CD4-positive, alpha-beta T cell treated with Interleukin-4 for 1 hour (primary cell): ENCODE measurements around the gene NRTN.

ENCODE experiments used
- DNase-seq, 2 donors: peaks; one replicate each; pipeline ENCODE4 v3.0.0-alpha.2; 2020 to 2022

Gene NRTN

DNA sequence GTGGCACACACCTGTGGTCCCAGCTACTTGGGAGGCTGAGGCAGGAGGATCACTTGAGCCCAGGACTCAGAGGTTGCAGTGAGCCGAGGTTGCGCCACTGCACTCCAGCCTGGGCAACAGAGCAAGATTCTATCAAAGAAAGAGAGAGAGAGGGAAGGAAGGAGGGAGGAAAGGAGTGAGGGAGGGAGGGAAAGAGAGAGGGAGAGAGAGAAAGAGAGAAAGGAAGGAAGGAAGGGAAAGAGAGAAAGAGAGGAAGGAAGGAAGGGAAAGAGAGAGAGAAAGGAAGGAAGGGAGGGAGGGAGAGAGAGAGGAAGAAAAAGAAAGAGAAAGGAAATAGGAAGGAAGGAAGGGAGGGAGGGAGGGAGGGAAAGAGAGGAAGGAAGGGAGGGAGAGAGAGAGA lies 12.4 kb downstream of the NRTN start:
- no peak for DNase-seq

DNA sequence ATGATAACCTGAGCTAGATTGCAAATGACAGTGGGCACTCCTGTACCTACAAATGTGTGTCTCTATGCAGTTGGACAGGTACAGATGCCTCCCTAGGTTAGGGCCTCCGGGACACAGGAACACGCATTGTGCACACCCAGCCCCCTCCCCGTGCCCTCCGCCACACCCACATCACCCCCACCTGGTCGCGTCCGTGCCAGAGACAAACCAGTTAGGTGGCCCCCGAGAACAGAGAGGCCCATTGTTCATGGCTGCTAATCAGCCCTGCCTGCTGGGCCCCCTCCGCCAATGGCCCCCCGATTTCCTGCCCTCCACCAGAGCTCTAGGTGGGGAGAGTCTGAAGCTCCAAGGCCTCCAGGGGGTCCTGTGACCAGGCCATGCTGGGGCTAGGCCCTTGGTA lies 13.7 kb downstream of the NRTN start:
- no peak for DNase-seq

DNA sequence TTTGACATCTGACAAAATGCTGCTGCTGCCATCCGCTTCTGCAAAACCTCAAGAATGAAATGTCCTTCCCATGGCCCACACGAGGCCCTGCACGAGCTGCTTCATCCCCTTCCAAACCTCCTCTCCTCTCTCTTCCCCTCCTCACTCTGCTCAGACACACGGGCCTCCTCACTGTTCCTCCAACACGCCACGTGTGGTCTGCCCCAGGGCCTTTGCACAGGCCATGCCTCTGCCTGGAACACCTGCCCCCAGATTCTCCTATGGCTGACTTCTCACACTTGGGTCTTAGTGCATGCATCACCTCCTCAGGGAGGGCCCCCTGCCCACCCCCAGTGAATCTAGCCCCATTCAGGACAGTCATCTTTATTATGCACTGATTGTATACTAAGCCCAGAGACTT lies 15.9 kb downstream of the NRTN start:
- no peak for DNase-seq

DNA sequence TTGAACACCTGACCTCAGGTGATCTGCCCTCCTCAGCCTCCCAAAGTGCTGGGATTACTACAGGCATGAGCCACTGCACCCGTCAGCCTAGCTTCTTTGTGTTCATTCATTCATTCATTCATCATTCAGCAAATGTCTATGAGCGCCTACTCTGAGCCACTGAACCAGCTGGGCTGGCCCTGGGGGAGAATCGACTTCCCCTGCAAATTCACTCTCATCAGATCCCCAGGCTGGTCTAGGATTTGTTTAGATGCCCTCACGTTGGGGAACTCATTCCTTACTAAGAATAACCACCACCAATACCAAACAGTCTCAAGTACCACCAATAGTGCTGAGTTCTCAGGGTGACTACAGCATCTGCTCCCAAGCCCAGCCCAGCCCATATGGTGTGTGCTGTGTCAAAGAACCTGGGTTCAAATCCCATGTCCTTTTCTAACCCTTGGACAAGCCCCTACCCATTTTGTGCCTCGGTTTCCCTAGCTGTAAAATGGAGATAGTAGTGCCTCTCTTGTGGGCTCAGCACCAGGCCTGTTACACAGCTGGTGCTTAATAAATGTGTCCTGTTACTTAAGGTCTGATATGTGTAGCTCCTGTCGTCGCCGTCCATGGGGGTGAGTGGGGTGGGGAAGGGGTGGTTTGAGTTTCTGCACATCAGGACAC lies 16.8 kb downstream of the NRTN start:
- DNase-seq = no peak

DNA sequence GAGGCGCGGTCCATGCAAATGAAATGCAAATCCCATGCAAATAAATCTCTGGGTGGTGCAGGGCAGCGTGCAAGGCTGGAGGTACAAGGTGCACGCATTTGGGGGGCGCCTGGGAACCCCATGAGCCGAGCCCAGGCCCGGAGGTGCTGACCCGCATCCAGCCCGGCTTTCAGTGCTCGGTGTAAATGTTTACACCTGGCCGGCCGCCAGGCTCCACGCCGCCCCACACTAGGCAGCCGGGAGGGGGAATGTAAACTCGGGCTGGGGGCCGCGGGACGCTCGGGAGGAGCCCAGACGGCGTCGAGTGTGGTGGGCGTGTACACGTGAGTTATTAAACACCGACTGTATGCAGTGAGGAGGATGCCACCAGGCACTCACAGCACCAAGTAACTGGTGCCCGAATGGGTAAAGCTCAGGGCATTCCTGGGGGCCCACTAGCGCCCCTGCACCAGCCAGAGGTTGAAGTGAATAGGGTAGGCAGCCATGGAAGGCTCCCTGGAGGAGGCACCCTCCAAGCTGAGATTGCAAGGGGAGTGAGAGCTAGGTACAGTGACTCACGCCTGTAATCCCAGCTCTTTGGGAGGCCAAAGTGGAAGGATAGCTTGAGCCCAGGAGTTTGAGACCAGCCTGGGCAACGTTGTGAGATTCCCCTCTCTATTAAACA lies 17.4 kb downstream of the NRTN start:
- DNase-seq = no peak

DNA sequence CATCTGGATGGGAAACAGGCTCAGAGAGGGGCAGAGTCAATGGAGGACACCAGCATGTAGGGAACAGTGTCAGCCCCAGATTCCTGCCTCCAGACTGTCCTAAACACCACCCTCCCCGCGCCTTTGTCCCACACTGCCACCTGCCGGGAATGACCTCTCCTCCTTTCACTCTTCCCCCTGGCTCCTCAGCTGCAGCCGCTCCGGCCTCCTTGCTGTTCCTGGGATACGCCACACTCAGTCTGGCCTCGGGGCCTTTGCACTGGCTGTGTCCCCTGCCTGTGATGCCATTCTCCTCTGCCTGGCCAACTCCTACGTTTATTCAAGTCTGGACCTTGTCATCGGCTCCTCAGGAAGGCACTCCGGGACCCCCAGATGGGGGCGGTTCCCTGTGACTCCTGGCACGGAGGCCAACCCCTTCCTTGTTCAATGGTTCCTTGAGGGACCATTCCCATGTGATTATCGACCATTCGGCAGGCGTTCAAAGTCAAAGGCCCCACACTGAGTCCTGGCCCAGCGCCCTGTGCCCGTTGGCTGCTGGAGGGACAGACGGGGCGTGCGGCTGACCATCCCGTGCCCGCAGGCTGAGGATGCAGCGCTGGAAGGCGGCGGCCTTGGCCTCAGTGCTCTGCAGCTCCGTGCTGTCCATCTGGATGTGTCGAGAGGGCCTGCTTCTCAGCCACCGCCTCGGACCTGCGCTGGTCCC lies 18.9 kb downstream of the NRTN start:
- DNase-seq = no peak

DNA sequence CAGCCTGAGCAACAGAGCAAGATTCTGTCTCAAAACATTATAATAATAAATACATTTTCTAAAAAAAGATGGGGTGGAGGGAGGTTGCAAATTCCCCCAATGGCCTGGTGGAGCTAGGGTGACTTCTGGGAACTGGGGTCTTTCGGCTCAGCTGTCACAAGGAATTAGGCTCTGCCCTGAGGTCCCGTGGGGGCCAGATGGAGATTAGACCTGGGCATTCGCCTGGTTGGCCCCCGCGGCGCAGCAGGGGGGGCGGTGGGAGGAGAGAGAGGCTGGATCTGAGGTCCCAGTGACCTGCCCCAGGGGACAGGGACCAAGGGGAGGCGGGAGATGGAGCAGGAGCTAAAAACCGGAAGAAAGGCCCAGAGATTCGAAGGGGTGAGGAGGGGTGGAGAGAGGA lies 19.9 kb downstream of the NRTN start:
- no peak for DNase-seq

DNA sequence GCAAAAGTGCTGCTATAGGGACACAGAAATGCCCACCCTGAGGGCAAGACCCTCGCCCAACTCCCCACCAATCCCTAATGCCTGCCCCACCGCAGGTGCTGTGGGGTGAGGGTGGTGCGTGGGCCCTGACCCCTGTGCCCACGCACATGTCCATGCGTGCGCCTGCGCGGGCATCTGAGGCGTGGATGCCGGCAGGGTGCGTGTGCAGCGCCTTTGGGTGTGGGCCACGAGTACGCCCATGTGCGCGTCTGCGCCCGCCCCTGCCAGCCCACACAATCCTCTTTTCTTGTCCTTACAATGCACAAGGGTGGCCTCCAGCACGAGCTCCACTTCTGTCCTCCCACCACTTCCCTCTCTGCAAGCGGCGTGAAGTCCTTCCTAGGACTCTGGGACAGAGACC lies 20.3 kb downstream of the NRTN start:
- no peak for DNase-seq

DNA sequence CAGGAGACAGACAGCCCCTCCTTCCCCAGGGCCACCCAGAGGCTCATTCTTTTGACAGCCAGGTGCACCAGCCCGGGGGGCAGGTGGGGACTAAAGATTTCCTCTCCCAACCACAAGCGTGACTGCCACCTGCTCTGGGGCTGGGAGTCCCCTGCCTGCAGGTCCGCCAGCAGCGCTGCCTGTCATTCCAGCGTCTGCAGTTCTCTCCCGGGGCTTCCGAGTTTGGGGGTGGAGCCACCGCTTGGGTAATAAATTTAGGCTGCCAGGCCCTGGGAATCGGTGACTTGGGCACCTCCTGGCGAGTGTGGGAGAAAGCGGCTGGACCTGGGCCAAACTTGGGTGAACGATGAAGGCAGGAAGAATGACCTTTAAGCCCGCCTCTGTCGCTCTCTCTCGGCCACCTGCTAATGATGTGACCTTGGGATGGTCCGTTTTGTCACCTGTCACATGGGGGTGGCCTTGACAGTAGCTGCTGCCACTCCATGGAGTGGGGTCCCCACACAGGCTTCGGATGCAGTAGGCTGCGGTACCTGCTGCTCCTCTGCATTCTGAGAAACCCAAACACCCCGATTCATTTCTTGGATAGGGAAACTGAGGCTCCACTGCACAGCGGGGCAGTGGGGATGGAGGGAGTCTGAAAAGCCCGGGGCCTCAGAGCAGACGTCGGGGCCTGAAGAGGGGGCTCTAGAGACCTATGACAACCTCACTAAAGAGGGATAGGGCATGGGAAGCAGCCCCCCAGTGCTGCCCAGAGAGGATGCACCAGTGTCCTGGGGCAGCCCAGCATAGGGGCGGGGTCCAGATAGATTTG lies 21.9 kb downstream of the NRTN start:
- DNase-seq = peak; percentile 25 to 29

DNA sequence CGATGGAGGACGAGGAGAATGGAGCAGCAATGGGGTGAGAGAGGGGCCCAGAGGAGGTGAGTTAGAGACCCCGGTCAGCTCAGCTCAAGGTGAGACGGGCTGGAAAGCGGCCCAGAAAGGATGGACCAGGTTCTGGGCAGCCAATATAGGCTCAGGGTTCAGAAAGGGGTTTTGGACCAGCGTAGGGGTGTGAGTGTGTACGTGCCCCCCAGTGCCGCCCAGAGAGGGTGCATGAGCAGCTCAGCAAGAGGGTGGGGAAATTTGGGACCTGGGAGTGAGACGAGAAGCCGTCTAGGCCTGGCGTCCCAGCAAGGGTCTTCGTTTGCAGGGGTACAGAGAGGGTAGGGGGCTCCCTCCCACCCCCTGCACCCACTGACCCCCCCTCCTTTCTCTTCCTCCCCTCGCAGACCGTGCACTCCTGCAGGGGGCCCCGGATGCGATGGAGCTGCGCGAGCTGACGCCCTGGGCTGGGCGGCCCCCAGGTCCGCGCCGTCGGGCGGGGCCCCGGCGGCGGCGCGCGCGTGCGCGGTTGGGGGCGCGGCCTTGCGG lies 22.5 kb downstream of the NRTN start:
- DNase-seq = no peak

DNA sequence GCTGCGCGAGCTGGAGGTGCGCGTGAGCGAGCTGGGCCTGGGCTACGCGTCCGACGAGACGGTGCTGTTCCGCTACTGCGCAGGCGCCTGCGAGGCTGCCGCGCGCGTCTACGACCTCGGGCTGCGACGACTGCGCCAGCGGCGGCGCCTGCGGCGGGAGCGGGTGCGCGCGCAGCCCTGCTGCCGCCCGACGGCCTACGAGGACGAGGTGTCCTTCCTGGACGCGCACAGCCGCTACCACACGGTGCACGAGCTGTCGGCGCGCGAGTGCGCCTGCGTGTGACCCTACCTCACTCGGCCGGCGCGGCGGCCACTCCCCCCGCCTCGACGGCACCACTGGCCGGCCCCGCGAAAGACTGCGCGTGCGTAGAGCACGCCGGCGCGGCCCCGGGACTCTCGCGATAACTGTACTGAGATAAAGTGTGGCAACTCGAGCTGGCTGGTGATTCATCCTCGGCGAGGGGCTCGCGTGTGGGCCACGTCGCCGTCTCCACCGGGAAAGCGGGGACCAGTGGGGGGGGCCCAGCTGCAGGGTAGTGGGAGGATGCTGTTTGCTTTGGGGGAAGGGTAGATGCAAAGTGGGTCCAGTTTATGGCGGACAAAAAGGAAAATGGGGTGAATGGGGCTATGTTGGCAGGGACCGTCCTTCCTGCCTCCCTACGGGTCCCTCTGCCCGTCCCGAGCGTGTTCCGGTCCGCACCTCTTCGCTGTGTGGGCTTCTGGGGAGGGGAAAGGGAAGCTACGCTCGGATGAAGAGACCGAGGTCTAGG lies 23.2 kb downstream of the NRTN start:
- peak; percentile 93 to 94 for DNase-seq

DNA sequence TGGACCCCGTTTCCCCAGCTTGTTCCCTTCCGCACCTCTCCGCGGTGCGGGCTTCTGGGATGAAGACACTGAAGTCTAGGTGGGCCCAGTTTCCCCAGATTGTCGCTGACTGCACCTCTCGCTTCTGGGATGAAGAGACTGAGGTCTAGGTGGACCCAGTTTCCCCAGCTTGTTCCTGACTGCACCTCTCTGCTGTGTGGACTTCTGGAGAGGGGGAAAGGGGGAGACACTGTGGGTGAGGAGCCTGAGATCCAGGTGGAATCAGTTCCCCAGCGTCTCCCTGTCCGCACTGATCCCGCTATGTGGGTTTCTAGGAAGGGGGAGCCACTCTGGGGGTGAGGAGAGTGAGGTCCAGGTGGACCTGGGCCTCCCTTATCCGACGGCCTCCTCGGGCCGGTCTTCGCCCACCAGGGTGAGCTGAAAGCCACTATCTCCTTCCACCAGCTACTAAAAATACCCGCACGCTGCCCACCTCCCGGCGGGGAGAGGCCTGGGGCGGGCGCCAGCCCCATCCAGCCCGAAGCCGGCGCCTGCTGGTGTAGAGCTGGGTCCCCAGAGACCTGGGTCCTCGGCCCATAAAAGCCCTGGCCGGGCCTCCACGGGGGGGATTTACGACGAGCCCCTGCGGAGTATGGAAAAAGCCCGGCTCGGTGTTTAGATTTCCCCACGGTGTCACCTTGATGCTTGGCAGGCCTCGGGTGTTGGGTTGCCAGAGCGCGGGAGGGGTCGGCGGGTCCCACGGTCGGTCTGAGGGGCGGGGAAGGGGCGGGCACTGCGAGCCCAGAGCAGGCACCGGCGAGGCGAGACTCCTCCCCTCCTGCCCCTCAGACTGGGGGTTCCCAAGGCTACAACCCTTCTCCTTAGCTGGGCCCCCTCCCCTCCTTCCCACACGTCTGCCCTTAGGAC lies 24.0 kb downstream of the NRTN start:
- DNase-seq = peak in 1 of 2 donors; percentile 13

DNA sequence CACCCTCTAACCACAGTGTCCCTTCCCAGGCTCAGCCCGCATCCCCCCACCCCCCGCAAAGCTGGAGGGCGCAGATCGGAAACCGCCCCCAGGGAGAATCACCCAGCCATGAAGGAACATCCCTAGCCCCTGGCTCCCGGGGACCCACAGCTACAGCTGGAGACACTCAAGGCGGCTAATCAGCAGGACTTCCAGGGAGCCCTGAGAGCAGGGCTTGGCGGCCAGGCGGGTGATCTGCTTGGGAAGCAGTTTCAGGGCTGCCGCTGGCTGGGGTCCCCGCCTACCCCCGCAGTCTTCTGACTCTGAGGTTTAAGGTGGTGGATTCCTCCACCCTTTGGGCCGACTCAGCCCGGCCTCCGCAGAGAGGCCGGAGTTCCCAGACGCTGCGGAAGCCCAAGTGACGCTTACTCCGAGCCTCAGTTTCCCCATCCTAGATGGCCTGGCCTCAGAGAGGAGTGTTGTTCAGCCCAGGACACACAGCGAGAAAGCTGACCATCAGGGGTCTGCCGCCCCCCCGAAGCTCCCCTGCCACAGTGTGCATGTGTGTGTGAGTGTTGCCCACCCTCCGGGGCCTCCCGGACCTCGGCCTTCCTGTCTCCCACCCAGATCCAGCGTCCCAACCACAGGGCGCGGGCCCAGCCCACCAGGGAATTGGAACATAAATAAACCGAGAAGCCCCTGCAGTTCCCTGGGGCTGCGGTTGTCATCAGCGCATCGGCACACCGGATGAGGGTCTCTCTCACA lies 24.9 kb downstream of the NRTN start:
- DNase-seq = no peak

DNA sequence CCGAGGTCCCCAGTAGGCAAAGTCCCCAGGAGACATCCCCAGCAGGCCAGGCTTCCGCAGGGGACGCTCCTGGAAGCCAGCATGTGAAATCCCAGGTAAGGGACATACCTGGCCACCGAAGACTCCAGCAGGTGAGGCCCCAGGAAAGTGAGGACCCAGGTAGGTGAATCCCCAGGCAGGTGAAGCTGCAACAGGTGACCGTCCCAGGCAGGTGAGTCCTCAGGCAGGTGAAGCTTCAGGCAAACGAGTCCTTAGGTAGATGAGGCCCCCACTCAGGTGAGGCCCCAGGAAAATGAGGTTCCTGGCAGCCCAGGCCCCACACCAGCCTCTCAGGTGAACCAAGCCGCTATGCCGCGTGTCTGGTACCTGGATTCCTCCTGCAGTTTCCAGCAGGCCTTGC lies 26.3 kb downstream of the NRTN start:
- DNase-seq = no peak

DNA sequence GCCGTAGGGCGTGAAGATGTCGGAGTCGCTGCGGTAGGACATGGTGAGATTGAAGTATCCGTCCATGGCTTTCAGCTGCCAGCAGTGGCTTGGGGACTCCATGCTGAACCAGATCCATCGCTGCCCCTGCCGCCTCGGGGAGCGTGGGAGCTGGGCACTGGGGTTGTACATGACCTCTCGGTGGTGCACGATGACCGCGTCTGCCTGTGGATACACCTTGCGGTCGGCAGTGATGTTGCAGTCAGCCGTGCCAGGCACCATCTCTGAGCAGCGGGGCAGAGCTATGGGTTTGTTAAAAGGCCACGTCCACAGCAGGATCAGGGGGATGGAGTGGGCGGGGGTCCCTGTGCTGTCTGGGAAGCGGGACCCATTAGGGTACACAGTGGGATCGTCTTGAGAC lies 27.2 kb downstream of the NRTN start:
- DNase-seq = no peak

DNA sequence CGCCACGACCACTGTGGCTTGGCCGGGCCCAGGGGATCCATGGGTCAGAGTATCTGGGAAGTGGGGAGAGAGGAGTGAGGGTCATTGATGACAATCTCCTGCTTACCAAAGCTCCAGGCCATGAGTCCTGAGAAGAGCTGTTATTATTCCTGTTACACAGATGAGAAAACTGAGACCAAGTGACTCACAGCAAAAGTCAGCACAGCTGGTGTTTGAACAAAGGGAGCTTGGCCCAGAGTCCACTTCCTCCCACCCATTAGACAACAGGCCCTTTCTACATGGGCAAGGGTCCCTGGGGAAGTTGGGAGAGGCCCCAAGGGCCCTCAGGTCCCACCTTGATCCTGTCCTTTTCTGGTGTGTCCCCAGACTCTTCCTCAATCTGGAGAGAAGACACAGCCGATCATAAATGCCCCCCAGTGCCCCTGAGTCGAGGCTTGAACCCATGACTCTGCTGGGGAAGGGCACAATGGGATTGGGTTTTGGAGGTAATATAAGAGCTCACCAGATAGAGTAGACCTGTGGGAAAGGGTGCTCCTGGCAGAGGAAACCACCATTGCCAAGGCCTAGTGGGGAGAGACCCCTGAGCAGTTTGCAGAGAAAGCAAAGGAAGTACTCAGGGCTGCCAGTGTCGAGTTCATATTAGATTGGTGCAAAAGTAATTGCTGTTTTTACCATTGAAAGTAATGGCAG lies 27.8 kb downstream of the NRTN start:
- no peak for DNase-seq

DNA sequence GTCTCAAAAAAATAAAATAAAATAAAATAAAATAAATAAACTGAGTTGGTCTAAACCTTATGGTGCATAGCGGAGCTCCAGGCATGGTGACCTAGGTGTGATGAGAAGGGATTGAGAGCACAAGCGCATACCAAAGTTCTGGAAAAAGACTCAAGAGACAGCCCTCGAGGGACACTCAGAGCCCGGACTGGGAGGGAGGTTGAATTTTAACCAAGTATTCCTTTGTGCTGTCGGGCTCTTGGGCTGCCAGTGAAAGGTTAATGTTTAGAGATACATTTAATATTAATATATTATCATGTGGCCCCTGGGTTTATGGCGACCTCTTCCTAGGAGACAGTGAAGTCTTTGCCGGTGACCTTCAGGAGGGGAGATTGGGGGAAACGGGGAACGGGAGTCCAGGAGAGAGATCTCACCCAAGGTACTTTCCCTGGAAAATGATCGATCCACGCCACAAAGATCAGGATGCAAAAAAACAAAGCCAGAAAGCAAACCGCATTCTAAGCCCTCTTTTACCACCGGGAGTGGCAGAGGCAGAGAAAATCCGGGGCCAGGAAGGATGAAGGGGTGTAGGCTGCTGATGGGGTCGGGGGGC lies 33.0 kb downstream of the NRTN start:
- DNase-seq = no peak

DNA sequence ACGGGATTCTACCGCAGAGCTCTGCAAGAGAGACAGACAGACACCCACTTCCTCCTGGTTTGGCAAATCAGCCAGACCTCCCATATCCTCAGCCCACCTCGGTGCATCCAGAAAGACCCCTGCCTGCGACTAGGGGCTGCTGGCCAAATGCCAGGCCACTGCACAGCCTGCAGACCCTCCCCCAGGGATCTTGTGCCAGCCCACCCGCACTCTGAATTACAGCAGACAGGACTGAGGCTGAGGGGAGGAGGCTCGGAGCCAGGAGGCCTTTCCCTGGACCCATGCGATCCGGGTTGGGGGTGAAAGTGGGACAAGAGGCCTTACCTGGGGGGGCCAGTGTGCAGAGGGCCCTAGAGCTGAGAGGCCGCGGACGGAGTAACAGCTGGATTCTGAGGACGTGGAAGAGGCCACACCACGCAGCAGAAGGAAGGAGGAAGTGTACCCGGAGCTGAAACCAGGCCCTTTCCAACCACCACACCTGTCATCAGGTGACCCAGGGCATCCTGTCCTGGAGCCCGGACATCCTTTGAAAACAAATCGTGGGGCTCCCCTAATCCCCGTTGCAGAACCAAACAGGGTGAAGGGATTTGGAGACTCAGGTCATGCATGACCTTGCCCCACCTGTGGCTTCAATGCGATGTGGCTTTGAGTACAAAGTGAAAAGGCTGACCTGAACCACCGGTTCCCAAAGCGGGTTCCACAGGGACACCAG lies 33.6 kb downstream of the NRTN start:
- no peak for DNase-seq
